ENCODE measurements around the gene GNPDA1. TPM values are rescaled to one million over a fixed set of nuclear protein-coding genes. Genes with fewer than 3 reads are reported as not detected.

The GNPDA1 gene
- total and polyA plus RNA-seq, 9 of the 15 experiments (the other 6 are each of a cell fraction or from before 2014, with no cell fraction given) = 14.1 to 145 (median 52.2) TPM

- 0 out of 2 replicates have a peak, but pooled peaks have one; percentile 10 for TF ChIP-seq NR2C1 (IDR thresholded peaks at IDR 0.05)
- TF ChIP-seq NR2C1 (tag; IDR thresholded peaks at IDR 0.05) = peak; percentile 53
- TF ChIP-seq NR2C2 (CRISPR knock-in tag; IDR thresholded peaks at IDR 0.05) = peak; percentile 30; the same call in 1 of the 2 replicates
- peak; percentile 60; the same call in 1 of the 2 replicates for TF ChIP-seq NR2C2 (tag; IDR thresholded peaks at IDR 0.05)
- TF ChIP-seq NFXL1 (CRISPR knock-in tag; IDR thresholded peaks at IDR 0.05) = no peak
- TF ChIP-seq CCNT2 (IDR thresholded peaks at IDR 0.05; ENCODE audit: borderline replicate concordance, extremely low read depth, insufficient read length, low read depth, low read length) = peak; percentile 85
- TF ChIP-seq ZNF644 (tag; IDR thresholded peaks at IDR 0.05; ENCODE audit: low read depth) = 0 out of 2 replicates have a peak, but pooled peaks have one; percentile 20
- TF ChIP-seq L3MBTL2 (IDR thresholded peaks at IDR 0.05) = peak; percentile 62
- TF ChIP-seq MYNN (IDR thresholded peaks at IDR 0.05) = peak; percentile 19; the same call in 1 of the 2 replicates
- no peak for TF ChIP-seq MYNN (CRISPR knock-in tag; IDR thresholded peaks at IDR 0.05)
- TF ChIP-seq HOXB6 (CRISPR knock-in tag; IDR thresholded peaks at IDR 0.05; ENCODE audit: borderline replicate concordance) = no peak
- peak; percentile 83 for TF ChIP-seq PHF20 (IDR thresholded peaks at IDR 0.05; ENCODE audit: partially characterized antibody)
- no peak for TF ChIP-seq TCF7 (IDR thresholded peaks at IDR 0.05; ENCODE audit: borderline replicate concordance)
- TF ChIP-seq ZNF134 (CRISPR knock-in tag; conservative IDR thresholded peaks at IDR 0.05) = peak; percentile 43
- peak; percentile 94 for TF ChIP-seq HNRNPK (IDR thresholded peaks at IDR 0.05; ENCODE audit: low read depth, low read length, poor library complexity, severe bottlenecking)
- no peak for TF ChIP-seq ATF1 (CRISPR knock-in tag; IDR thresholded peaks at IDR 0.05)
- peak; percentile 65 for TF ChIP-seq ATF1 (tag; IDR thresholded peaks at IDR 0.05)
- TF ChIP-seq TGIF2 (CRISPR knock-in tag; IDR thresholded peaks at IDR 0.05) = peak; percentile 94
- TF ChIP-seq ZNF384 (IDR thresholded peaks at IDR 0.05; ENCODE audit: low read depth, low read length) = no peak; the same call in 1 of the 2 replicates
- TF ChIP-seq RBBP5 (IDR thresholded peaks at IDR 0.05; ENCODE audit: borderline replicate concordance, insufficient read depth, low read length, poor library complexity, severe bottlenecking) = peak; percentile 84
- no peak for TF ChIP-seq ESRRB (CRISPR knock-in tag; IDR thresholded peaks at IDR 0.05; ENCODE audit: borderline replicate concordance)
- TF ChIP-seq ZBTB11 (CRISPR knock-in tag; IDR thresholded peaks at IDR 0.05) = peak; percentile 51 to 97 (median 77); a peak in 5 of 6 replicates
- peak; percentile 82 for TF ChIP-seq ZNF511 (CRISPR knock-in tag; IDR thresholded peaks at IDR 0.05)
- TF ChIP-seq CTBP1 (IDR thresholded peaks at IDR 0.05; ENCODE audit: borderline replicate concordance) = peak; percentile 86
- TF ChIP-seq ETV6 (IDR thresholded peaks at IDR 0.05; ENCODE audit: borderline replicate concordance in 1 of 2, low read depth in 2 of 2, low read length in 1 of 2) = peak in 1 of 2 experiments; percentile 22; a peak in 1 of 4 replicates
- TF ChIP-seq ETV6 (CRISPR knock-in tag; IDR thresholded peaks at IDR 0.05; ENCODE audit: borderline replicate concordance) = no peak
These were observed 43.8 kb downstream of the GNPDA1 start, which contains the start of gene RNF14 (continued) for GRCh38 chr5:141968914-141969608.
